ENCODE measurements around the gene CCDC149.

- TF ChIP-seq CTCF (conservative IDR thresholded peaks at IDR 0.05; ENCODE audit: low read length) (no peak), EZH2phosphoT487 (IDR thresholded peaks at IDR 0.05; ENCODE audit: borderline replicate concordance, low read depth, low read length) (no peak)
Measured at GRCh38 chr4:24808955-24809354, 103.9 kb downstream of the CCDC149 start.
